COR-L47 (cell line): Measurements from ENCODE around the gene FLT1.

ENCODE experiments used
- DNase-seq: peaks from one replicate; lab custom pipeline; 2025; lab: John Stamatoyannopoulos, UW

The FLT1 gene

GRCh38 chr13:28485551-28485950 lies 9.4 kb downstream of the FLT1 start:
- no peak for DNase-seq

- DNase-seq: no peak
These were observed 9.8 kb downstream of the FLT1 start for GRCh38 chr13:28485097-28485496.

- DNase-seq: no peak
These were observed 11.5 kb downstream of the FLT1 start for GRCh38 chr13:28483313-28483931.

- no peak for DNase-seq
These were observed 15.9 kb downstream of the FLT1 start for GRCh38 chr13:28479005-28479404.

- DNase-seq: no peak
These were observed 16.8 kb downstream of the FLT1 start for GRCh38 chr13:28478127-28478526.

GRCh38 chr13:28477709-28477973 lies 17.3 kb downstream of the FLT1 start:
- no peak for DNase-seq

GRCh38 chr13:28476919-28477708 lies 17.8 kb downstream of the FLT1 start:
- DNase-seq: no peak

GRCh38 chr13:28475916-28476725 lies 18.8 kb downstream of the FLT1 start:
- no peak for DNase-seq

- no peak for DNase-seq
These were observed 20.3 kb downstream of the FLT1 start for GRCh38 chr13:28474491-28475134.

- DNase-seq: no peak
These were observed 21.9 kb downstream of the FLT1 start for GRCh38 chr13:28473044-28473443.

GRCh38 chr13:28471421-28471820 lies 23.5 kb downstream of the FLT1 start:
- DNase-seq: no peak

GRCh38 chr13:28470296-28470695 lies 24.6 kb downstream of the FLT1 start:
- no peak for DNase-seq

GRCh38 chr13:28469316-28469715 lies 25.6 kb downstream of the FLT1 start:
- DNase-seq: no peak

GRCh38 chr13:28468023-28468915 lies 26.7 kb downstream of the FLT1 start:
- no peak for DNase-seq

- DNase-seq: no peak
These were observed 27.9 kb downstream of the FLT1 start for GRCh38 chr13:28467034-28467433.

- no peak for DNase-seq
These were observed 28.8 kb downstream of the FLT1 start for GRCh38 chr13:28466151-28466550.

GRCh38 chr13:28464861-28465460 lies 30.0 kb downstream of the FLT1 start:
- DNase-seq: no peak

- no peak for DNase-seq
These were observed 31.4 kb downstream of the FLT1 start for GRCh38 chr13:28463481-28463880.

GRCh38 chr13:28459911-28460310 lies 35.0 kb downstream of the FLT1 start:
- no peak for DNase-seq

- DNase-seq: no peak
These were observed 36.3 kb downstream of the FLT1 start for GRCh38 chr13:28458608-28459007.

GRCh38 chr13:28458051-28458450 lies 36.9 kb downstream of the FLT1 start:
- no peak for DNase-seq
